T-helper 22 cell (primary cell): Measurements from ENCODE around the gene TP73.

Experiments used
- DNase-seq: peaks from one replicate; pipeline ENCODE4 v3.0.0-alpha.2; 2020; ENCODE audit warnings: low read depth

The TP73 gene

DNA sequence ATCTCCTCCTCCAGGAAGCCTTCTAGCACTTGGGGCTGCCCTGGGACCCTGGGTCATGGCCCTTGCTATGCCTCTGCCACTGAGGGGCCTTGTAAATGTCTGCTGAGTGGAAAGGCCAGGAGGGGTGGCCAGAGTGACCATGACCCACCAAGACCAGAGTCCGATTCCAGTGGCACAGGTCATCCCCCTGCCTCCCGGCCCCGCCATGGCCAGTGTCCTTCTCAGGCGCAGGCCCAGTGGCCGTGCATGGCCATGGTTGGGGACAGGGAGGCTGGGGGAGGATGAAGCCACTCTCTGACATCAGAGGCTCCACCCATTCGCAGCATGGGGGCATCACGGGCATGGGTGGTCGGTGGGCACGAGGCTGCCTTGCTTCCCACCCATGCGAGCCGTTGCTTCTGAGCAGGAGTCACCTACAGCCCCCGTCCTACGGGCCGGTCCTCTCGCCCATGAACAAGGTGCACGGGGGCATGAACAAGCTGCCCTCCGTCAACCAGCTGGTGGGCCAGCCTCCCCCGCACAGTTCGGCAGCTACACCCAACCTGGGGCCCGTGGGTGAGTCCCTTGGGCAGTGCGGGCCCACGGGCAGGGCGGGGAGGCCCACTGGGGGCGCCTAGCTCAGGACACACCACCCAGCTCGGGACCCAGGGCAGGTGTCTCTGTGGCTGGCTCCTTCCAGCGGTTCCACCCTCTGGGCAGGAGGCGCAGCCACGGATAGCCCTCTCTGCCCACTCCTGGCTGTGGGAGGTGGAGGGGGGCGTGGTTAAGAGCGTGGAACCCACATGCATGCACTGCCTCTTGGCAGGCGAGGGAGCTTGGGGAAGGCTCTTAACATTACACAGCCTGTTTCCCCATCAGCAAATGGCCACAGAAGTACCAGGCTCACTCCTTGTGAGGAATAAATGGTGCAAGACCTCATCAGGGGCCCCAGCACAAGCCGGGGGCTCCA lies 77.6 kb downstream of the TP73 start:
- DNase-seq: no peak

DNA sequence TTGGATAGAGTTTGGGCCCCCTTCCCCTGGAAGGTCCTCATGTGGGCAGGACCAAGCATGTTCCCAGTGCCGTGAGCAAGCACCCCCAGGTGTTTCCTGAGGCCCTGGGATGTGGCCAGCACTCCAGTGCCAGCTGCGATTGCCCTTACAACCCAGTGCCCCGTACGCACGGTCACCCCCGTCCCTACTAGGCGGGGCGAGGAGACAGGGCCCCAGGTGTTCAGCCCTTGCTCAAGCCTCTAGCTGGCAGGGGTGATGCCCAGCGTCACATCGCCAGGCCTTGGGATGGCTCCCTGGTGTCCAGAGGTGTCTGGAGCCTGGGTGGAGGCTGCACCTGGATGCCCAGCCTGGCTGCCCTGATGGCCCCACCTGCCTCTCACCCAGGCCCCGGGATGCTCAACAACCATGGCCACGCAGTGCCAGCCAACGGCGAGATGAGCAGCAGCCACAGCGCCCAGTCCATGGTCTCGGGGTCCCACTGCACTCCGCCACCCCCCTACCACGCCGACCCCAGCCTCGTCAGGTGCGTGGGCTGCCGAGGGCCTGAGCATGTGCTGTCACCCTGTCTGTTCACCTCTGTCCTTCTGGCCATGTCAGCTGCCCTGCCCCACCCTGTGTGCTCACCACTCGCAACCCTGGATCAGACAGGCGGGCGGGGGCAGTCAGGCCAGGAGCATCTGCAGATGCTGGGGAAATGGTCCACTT lies 78.4 kb downstream of the TP73 start:
- DNase-seq: no peak

DNA sequence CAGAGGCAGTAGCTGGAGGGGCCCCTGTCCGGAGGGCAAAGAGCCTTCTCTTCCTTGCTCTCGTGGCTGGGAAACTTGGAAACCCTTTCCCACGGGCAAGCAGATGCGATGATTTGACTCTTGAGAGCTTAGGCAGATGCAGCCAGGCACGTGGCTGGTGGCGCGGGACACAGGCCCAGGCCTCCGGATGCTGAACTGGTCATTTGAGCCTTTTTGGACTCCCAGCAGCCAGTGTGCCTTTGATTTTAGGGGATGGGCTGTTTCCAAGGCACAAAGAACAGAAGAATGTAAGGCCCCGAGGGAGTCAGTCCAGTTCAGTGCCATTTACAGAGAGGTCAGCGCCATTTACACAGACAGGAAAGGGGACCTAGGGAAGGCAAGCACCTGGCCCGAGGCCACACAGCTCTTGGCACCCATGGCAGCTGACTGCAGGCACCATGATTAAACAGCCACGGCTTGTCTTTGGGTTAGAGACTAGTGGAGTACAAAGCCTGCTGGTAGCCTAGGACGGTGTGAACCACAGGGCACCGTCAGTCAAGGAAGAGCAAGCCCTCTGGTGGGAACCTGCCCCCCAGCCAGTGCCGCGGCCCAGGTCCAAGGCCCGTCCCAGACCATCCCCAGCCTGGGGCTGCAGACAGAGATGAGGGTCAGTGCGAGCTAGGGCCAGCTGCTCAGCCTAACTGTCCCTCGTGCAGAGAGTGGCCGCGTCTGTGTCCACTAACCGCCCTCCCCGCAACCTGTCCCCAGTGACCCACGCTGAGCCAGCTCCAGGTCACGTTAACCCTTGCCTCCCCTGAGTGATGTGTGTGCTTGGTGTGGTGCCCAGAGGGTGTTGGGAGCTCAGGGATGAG lies 79.5 kb downstream of the TP73 start:
- no peak for DNase-seq

DNA sequence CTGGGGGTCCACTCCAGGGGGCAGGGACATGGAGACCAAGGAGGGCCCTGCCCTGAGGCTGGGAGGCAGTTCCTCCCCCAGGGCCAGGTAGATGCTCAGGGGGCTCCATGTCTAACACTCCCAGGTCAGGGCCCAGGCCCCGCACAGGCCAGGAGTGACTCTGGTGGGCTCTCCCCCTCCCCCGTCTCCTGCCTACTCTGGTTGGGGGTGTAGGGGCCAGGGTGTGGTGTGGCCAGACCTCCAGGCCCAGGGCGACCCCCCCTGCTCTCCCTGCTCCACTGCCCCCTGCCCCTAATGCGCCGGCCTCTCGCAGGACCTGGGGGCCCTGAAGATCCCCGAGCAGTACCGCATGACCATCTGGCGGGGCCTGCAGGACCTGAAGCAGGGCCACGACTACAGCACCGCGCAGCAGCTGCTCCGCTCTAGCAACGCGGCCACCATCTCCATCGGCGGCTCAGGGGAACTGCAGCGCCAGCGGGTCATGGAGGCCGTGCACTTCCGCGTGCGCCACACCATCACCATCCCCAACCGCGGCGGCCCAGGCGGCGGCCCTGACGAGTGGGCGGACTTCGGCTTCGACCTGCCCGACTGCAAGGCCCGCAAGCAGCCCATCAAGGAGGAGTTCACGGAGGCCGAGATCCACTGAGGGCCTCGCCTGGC lies 80.2 kb downstream of the TP73 start:
- no peak for DNase-seq

DNA sequence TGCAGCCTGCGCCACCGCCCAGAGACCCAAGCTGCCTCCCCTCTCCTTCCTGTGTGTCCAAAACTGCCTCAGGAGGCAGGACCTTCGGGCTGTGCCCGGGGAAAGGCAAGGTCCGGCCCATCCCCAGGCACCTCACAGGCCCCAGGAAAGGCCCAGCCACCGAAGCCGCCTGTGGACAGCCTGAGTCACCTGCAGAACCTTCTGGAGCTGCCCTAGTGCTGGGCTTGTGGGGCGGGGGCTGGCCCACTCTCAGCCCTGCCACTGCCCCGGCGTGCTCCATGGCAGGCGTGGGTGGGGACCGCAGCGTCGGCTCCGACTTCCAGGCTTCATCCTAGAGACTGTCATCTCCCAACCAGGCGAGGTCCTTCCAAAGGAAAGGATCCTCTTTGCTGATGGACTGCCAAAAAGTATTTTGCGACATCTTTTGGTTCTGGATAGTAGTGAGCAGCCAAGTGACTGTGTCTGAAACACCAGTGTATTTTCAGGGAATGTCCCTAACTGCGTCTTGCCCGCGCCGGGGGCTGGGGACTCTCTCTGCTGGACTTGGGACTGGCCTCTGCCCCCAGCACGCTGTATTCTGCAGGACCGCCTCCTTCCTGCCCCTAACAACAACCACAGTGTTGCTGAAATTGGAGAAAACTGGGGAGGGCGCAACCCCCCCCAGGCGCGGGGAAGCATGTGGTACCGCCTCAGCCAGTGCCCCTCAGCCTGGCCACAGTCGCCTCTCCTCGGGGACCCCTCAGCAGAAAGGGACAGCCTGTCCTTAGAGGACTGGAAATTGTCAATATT lies 81.0 kb downstream of the TP73 start:
- DNase-seq: no peak

DNA sequence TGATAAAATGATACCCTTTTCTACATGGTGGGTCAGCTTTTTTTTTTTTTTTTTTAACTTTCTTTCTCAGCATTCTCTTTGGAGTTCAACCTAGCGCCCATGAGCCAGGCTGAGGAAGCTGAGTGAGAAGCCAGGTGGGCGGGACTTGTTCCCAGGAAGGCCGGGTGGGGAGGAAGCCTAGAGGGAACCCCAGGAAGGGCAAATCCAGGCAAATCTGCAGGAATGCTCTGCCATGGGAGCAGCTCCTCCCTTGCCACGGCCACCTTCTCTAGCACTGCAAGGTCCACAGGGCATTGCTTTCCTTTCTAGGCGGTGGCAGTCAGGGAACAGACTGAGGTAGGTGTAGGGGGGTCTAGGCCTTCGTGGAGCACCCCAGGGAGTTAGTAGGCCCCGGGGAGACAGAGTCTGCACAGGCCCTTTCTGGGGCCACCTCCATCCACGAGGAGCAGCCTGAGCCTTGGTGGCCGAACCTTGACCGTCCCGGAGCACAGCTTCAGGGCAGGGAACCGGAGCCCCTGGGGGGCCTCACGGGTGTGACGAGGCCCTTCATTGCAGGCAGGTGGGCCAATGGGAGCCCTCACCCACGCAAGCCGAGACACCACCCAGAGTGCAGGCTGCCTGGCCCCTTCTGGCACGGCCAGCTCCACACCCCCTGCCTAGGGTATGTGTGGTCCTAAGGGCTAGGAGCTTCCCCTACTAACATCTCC lies 81.7 kb downstream of the TP73 start:
- DNase-seq: no peak

DNA sequence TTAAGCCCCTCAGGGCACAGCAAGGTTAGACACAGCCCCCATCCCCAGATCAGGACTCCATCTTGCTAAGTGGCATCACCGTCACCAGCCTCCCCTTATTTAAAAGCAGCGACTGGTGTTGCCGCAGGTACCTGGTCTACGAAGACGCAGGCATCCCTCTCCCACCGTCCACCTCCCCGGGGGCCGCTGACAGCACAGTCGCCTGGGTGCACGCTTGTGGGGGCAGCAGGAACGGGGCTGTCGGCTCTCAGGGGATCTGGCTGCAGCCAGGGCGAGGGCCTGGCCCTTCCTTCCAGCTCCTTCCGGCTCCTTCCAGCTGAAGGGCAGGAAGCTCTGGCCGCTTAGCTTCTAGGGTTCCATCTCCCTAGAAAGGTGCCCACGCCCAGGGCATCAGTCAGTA lies 82.3 kb downstream of the TP73 start:
- DNase-seq: no peak

DNA sequence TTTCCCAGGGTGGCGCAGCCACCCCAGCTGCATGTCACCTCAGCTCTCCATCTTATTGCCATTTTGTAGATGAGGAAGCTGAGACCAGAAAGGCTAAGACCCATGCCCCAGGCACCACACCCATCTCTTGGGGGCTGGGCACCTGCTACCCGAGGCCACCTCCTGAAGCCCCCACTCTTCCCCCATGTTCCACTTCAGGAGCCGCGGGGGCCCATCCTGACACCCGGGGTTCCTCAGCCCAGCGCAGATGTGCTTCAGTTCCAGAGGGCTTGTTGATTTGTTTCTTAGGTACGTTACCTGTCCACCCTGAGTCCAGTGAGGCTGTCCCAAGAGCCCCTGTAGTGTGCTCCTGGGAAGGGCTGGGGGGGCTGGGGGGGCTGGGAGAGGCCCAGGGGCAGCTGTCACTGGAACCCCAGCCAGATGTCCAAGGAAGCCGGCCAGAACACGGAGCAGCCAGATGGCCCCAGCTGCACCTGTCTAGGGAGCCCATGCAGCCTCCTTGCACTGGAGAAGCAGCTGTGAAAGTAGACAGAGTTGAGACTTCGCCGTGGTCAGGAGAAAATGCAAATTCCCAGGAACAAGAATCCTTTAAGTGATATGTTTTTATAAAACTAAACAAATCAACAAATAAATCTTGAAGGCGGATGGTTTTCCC lies 82.8 kb downstream of the TP73 start:
- no peak for DNase-seq

DNA sequence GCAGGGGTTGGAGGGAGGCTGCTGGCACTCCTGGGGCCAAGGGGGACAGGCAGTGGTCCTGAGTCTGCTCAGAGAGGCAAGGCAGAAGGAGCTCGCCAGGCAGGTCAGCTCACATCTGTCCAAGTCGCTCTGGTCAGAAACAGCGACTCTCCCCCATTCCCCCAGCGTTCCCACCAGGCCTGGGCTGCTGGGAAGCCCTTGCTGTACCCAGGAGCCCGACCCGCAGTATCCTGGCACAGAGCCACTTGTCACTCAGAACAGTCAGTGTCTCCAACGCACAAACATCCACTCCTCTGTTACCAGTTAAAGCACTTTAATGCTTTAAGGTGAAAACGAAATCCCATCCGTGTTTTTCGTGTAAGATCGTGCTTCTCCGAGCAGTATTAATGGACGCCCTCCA lies 83.4 kb downstream of the TP73 start:
- DNase-seq: no peak

DNA sequence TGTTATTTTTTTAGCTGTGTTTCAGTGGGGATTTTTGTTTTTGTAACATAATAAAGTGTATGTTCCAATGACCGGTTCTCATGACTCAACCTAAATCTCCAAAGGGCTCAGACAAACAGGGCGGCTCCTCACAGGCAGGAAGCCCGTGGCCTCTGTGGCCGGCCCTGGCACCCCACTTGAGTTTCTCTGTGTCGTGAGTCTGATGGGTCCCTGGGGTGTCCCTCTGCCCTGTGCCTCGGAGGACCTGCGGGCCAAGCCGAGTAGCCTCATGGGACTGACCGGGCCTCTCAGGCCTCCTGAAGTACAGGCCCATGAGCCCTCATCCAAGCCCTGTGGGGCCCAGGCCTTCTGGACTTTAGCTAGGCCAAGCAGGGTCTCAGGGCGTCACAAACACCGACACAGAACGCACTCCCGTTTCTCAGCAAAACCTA lies 83.8 kb downstream of the TP73 start:
- DNase-seq: no peak

DNA sequence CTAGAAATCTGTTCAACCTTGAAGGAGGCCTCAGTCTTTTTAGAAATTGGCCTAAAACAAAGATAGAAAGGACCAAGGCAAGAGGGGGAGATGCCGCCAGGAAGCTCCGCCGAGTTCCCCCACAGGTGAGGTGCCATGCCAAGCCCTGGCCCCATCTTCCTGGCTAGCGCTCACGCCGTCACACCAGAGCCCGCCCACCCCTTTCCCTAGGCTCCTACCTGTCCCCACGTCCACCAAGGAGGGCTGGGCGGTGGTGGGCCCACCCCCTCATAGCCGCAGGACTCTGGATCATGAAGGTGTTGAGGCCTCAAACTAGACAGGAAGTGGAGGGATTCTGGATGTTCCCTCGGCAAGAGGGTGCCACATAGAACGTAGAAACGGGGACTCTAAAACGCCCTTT lies 84.4 kb downstream of the TP73 start:
- no peak for DNase-seq

DNA sequence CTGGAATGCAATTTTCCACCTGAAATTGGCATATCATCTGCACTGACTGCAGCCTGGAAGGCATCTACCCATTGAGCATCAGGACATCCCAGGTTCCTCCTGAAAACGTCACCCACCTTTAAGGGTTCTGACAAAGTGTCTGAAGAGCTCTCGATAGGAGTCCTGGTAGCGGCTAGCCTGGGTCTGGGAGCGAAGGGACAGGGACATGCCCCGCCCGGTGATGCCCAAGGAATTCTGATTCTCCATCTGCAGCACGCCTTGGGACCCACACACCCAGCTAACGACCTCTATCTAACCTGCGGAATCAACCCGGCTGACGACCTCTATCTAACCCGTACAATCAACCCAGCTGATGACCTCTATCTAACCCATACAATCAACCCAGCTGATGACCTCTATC lies 86.6 kb downstream of the TP73 start:
- no peak for DNase-seq

DNA sequence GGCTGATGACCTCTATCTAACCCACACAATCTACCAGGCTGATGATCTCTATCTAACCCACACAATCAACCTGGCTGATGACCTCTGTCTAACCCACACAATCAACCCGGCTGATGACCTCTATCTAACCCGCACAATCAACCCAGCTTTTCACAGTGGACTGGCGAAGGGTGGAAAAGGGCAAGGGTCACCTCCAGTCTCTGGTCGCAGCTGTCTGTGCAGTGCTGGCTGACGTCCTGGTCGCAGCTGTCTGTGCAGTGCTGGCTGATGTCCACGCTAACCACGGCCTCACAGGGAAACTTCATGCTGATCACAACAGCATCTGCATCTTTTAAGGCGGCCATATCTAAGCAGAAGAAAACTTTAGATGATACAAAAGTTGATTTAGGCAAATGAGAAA lies 87.7 kb downstream of the TP73 start:
- DNase-seq: no peak

DNA sequence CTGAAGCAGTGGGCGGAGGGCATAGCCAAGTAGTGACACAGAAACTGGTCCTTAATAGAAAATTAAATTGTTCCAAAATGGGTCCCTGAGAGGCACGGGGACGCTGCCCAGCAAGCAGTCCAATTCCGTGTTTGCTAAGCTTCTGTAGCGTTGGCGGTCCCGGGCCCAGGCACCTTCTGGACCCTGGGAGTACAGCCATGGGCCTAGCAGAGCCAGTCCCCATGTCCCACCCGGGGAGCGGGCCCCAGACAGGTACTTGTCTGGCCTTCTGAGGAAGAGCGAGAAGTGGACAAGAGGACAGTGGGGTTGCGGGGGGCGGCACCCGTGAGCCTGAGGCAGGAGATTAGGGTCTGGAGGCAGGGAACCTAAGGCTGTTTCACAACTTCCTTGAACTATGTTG lies 88.4 kb downstream of the TP73 start:
- DNase-seq: no peak

DNA sequence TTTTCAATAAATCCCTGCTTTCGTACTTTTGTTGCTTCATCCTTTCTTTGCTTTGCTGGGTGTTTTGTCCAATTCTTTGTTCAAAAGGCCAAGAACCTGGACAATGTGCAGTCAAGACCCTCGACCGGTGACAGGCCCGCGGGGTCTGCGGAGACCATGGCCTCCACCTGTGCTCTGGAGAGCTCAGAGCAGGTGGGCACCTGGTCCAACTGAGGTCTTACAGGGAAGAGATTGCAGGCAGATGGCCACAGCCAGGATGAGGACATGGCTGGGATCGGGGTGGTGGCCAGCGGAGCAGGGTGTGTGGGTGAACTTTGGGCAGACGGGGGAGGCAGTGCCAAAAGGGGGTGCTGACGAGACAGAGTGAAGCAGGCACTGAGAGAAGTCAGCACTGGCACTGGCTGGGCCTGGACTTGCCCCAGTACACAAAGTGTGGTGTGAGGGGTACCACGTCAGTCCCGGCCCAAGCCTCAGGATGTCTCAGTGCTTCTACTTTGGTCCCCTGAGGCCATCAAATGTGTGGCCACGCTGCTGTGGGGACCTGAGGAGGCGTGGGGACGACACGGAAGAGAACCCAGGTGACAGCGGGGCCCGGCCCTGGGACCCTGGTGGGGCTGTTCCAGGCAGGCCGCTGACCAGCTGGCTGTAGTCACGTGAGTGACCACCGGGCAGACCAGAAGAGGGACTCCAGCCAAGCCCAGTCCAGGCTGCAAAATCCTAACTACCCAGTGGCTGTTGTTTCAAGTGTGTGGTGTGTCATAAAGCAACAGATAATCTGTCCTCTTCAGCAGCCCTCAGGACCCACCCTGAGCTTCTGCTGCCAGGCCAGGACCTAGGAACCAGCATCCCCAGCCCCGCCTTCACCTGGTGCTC lies 89.5 kb downstream of the TP73 start:
- DNase-seq: no peak

DNA sequence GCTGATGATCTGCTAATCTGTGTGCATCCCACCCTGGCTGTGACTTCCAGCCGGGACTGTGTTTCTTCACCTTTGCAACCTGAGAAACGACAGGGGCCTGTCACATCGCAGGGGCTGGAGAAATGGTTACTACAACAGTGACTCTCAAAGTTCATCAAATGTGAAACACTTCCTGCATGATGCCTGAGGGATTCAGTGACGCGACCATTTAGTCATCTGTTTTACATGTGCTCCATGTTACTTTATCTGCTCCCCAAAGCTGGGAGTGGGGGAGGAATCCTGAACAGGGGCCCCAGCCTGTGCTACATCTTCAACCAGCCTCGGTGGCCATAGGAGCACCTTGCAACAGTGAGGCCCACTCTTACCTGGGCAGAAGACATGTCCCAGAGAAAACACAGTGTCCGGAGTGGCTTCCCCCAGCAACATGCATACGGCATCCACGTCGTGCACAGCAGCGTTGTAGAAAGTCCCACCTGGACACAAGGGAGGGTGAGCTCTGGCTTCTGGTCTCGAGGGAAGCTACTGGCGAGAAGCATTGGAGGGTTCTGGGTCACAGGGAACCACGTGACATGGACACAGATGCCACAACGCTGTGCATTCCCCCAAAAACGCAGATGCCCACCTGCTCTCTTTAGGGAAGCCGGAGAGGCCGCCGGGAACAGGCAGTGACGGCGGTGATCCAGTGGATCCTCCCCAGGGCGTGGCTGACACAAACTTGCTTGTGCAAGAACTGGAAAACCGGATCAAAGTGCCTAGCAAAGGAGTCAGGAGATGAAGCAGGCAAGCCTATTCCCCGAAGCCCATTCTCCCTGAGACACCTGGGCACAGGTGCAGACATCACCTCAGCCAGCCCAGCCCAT lies 90.4 kb downstream of the TP73 start:
- DNase-seq: no peak

DNA sequence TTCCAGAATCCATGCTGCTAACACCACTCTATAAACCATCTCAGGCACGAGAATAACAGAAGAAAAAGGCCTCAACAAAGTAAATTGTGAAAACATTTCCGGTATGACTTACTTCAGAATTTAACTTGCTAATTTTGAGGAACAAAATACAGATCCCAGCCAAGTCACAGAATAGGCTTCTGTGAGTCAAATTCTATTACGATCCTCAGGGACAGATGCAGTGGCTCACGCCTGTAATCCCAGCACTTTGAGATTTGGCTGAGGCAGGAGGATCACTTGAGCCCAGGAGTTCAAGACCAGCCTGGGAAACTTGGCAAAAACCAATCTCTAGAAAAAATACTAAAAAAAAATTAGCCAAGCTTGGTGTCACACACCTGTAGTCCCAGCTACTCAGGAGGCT lies 91.1 kb downstream of the TP73 start:
- no peak for DNase-seq

DNA sequence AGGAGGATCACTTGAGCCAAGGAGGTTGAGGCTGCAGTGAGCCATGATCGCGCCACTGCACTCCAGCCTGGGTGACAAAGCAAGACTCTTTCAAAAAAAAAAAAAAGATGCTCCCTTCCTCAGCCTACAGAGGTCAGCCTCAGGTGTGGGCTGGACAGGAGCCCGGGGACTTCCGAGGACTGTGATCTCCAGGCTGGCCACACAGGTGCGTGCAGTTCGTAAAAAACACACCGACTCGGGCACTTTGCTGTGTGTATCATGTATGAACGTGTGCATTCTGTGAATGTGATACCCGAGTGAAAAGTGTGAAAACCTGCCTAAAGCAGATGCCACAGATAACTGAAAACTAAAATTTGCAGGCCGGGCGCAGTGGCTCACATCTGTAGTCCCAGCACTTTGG lies 91.5 kb downstream of the TP73 start:
- no peak for DNase-seq
